8988T (cell line): ENCODE data around the gene FOXO3.
"Not testable (repeated sequence)": the region's sequence is repeated elsewhere in the genome, so short reads cannot be mapped to it uniquely, and the experiment has no call there.

ENCODE experiments used
- DNase-seq: peaks from one replicate; pipeline ENCODE4 v3.0.0; 2011

Gene FOXO3

GRCh38 chr6:108635505-108636226 is 74.9 kb downstream of the FOXO3 start:
- DNase-seq, result no peak

GRCh38 chr6:108637963-108638362 is 77.2 kb downstream of the FOXO3 start:
- no peak for DNase-seq

- DNase-seq, result no peak
Measured at GRCh38 chr6:108638993-108639392, 78.3 kb downstream of the FOXO3 start.

GRCh38 chr6:108640104-108640503 is 79.4 kb downstream of the FOXO3 start:
- DNase-seq, result no peak

- no peak for DNase-seq
Measured at GRCh38 chr6:108643184-108643583, 82.5 kb downstream of the FOXO3 start.

- no peak for DNase-seq
Measured at GRCh38 chr6:108644252-108644651, 83.5 kb downstream of the FOXO3 start.

- DNase-seq, result no peak
Measured at GRCh38 chr6:108648191-108648590, 87.5 kb downstream of the FOXO3 start.

- DNase-seq, result no peak
Measured at GRCh38 chr6:108650325-108650724, 89.6 kb downstream of the FOXO3 start.

GRCh38 chr6:108650781-108651180 is 90.1 kb downstream of the FOXO3 start:
- DNase-seq, result no peak

GRCh38 chr6:108651340-108652227 is 90.9 kb downstream of the FOXO3 start:
- no peak for DNase-seq

GRCh38 chr6:108652375-108652774 is 91.7 kb downstream of the FOXO3 start:
- DNase-seq, result no peak

- DNase-seq, result no peak
Measured at GRCh38 chr6:108653949-108654348, 93.2 kb downstream of the FOXO3 start.

GRCh38 chr6:108654465-108655106 is 93.9 kb downstream of the FOXO3 start:
- DNase-seq, result no peak

GRCh38 chr6:108655806-108656651 is 95.3 kb downstream of the FOXO3 start:
- DNase-seq, result no peak

GRCh38 chr6:108656836-108657235 is 96.1 kb downstream of the FOXO3 start:
- no peak for DNase-seq

- DNase-seq, result no peak
Measured at GRCh38 chr6:108658174-108658573, 97.5 kb downstream of the FOXO3 start.

- not testable (repeated sequence) for DNase-seq
Measured at GRCh38 chr6:108658785-108659184, 98.1 kb downstream of the FOXO3 start.

GRCh38 chr6:108660251-108660650 is 99.5 kb downstream of the FOXO3 start:
- DNase-seq, result no peak

- DNase-seq, result no peak
Measured at GRCh38 chr6:108661430-108661829, 100.7 kb downstream of the FOXO3 start.

GRCh38 chr6:108661982-108662381 is 101.3 kb downstream of the FOXO3 start:
- no peak for DNase-seq

- DNase-seq, result no peak
Measured at GRCh38 chr6:108662702-108663101, 102.0 kb downstream of the FOXO3 start.

- not testable (repeated sequence) for DNase-seq
Measured at GRCh38 chr6:108663494-108664064, 102.9 kb downstream of the FOXO3 start.
